GM18873 (cell line): ENCODE data around the gene GALNT15.

ENCODE experiments used
- ATAC-seq: cut with Tn5 transposase; IDR thresholded peaks from one replicate; pipeline ENCODE4 v1.9.1; 2021; ENCODE audit warnings: mild to moderate bottlenecking, moderate library complexity, moderate number of reproducible peaks; ENCODE audit not compliant: unreplicated experiment, low FRiP score

GALNT15 gene

GRCh38 chr3:16148783-16149182 is 25.7 kb upstream of the GALNT15 start:
- no peak for ATAC-seq

- ATAC-seq, result no peak
Measured at GRCh38 chr3:16150285-16150684, 24.2 kb upstream of the GALNT15 start.

GRCh38 chr3:16151109-16151508 is 23.4 kb upstream of the GALNT15 start:
- no peak for ATAC-seq

- no peak for ATAC-seq
Measured at GRCh38 chr3:16168211-16168610, 6.3 kb upstream of the GALNT15 start.

- ATAC-seq, result no peak
Measured at GRCh38 chr3:16171009-16171408, 3.5 kb upstream of the GALNT15 start.

- no peak for ATAC-seq
Measured at GRCh38 chr3:16171825-16172224, 2.7 kb upstream of the GALNT15 start.

- ATAC-seq, result no peak
Measured at GRCh38 chr3:16173283-16174025, 1.0 kb upstream of the GALNT15 start.

- no peak for ATAC-seq
Measured at GRCh38 chr3:16174026-16174355, 489 bp upstream of the GALNT15 start.

GRCh38 chr3:16174976-16175901 is 759 bp downstream of the GALNT15 start:
- no peak for ATAC-seq

GRCh38 chr3:16176391-16177030 is 2.0 kb downstream of the GALNT15 start:
- ATAC-seq, result no peak

GRCh38 chr3:16177382-16177781 is 2.9 kb downstream of the GALNT15 start:
- ATAC-seq, result no peak

GRCh38 chr3:16177962-16178627 is 3.6 kb downstream of the GALNT15 start:
- no peak for ATAC-seq

GRCh38 chr3:16178628-16178988 is 4.1 kb downstream of the GALNT15 start:
- no peak for ATAC-seq

- ATAC-seq, result no peak
Measured at GRCh38 chr3:16179261-16179660, 4.8 kb downstream of the GALNT15 start.

- ATAC-seq, result no peak
Measured at GRCh38 chr3:16179771-16180736, 5.6 kb downstream of the GALNT15 start.

GRCh38 chr3:16180737-16181134 is 6.3 kb downstream of the GALNT15 start:
- ATAC-seq, result no peak

GRCh38 chr3:16181361-16181760 is 6.9 kb downstream of the GALNT15 start:
- ATAC-seq, result no peak

- no peak for ATAC-seq
Measured at GRCh38 chr3:16182183-16182582, 7.7 kb downstream of the GALNT15 start.

GRCh38 chr3:16182612-16183011 is 8.1 kb downstream of the GALNT15 start:
- no peak for ATAC-seq

- no peak for ATAC-seq
Measured at GRCh38 chr3:16183082-16183481, 8.6 kb downstream of the GALNT15 start.
